Right forelimb (tissue), 1 donor: ENCODE results near the gene NAV2.

Experiments
- DNase-seq: peaks from one replicate; pipeline ENCODE4 v3.0.0-alpha.2; 2018

NAV2 gene

DNA sequence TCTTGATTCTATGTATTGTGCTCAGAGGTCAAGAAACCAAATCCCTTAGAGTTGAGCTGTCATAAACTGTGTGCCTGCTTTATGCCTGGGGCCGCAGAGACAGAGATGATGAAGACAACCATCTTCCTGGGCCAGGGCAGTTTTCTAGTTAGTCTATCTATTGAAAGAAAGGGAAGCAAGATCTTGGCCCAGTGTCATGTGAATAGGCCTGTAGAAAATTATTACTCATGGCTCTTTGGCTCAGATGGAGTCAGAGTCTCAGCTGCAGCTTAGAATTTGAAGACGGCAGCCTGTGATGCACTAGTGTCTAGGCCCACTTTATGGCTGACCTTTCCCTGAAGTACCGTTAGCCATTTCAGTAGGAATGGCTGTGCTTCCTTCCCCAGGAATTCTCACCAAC is 335.6 kb downstream of the NAV2 start:
- DNase-seq = no peak

DNA sequence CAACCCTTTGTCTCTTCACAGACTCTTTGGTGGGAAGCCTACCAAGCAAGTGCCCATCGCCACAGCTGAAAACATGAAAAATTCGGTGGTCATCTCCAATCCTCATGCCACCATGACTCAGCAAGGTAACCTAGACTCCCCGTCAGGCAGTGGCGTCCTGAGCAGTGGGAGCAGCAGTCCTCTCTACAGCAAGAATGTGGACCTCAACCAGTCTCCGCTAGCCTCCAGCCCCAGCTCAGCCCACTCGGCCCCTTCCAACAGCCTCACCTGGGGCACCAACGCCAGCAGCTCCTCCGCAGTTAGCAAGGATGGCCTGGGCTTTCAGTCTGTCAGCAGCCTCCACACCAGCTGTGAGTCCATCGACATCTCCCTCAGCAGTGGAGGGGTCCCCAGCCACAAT is 336.1 kb downstream of the NAV2 start:
- DNase-seq = no peak

DNA sequence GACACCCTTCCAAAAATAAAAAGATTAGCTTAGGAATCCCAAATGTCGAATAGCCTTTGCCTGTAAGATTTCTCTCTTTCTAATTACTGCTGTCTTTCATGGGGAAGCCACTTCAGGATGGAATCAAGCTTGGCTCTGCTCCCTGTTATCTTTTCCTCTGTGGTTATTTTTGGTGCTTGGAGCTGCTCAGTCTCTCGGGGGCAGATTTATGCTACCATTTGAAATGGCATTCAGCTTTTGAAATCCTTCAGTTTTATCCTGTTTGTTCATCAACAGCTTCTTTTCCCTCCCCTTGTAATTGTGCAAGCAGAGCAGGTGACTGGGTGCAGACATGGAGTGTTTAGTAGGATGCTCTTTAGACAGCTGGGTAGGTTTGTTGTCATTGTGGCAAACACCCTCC is 336.6 kb downstream of the NAV2 start:
- no peak for DNase-seq

DNA sequence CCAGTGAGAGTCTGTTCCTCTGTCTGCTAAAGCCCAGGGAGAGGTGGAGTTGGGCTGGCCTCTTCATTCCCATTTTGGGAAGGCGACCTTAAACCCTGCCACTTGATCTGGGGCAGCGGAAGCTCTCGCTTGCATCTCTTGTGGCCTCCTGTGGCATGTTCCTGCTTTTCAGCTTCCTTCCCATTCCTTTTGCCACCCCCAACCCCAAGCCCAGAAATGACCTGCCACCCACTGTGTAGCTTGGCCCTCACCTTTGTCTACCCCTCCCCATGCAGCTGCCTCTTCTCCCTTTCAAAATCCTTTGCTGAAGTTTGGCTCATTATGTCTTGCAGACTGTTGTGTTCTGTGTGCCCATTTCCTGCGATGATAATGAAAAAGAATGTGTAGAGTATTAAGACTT is 337.4 kb downstream of the NAV2 start:
- no peak for DNase-seq

DNA sequence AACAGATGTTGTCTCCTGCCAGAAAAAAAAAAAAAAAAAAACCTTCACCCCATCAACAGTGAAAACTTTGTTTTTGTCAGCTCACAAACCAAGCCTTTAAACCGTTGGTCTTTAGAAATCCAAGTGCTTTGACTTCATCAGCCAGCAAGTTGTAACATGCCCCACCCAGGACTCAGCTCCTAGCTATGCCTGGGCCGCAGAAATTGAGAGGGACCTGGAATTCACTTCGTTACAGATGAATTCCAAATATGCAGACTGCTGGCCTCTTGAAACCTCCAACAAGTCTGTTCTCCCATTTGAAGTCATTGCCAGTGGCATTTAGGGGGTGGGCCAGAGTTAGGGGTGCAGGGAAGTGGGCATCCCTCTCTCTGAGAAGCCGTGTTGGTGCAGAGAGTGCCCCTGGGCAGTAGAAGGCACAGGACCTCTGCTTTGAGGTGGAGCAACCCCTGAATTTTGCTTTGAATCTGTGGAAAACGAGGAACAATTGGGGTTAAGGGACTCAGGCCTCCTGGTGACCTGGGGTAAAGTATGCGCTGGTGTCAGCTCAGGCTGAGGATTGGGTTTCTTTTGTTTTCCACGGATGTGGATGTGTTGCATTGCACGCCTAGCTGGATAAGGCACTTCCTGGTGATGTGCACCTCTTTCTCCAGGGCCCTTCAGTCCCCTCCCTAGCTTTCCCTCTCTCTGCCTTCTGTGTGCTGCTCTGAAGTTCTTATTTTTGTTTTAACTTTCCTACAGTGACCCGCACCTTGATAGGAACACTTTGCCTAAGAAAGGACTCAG is 338.1 kb downstream of the NAV2 start:
- DNase-seq = no peak

DNA sequence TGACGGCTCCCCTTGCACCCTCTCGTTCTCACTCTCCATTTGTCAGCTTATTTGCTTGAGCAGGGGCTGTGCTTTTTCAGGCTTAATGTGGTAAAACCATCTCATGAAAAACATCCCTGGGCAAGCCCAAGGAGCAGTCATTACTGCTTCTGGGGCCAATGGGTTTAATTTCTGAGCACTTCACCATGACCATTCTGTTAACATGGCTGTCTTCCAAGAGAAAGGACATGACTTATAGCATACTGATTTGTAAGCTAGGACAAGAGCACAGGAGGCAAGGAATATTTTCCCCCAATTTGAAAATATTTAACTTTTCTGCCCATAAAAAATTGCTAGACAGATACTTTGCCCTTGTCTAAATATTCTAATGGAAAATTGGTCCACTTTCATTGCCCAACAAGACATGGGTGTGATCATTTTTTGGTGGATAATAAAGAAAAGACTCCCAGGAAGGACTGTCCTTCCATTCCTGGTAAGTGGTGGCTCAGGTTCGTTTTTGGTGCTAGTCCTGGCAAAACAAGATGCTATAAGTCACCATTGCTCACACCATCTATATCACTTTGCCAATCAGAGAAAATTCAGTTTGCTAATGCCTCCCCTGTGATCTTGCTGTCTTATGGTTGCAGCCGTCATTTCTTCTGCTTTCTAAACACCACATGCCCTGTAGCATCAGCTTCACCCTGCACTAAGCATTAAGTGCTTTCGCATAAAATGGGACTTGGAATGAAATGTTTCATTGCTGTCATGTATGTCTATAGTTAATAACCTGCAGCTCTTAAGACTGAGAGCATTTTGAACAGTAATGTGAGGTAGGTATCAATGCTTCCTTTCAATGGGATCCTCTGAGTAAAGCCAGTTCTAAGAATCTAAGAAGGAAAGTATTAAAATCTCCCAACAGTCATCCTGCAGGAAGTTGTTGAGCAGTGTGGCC is 339.1 kb downstream of the NAV2 start:
- no peak for DNase-seq

DNA sequence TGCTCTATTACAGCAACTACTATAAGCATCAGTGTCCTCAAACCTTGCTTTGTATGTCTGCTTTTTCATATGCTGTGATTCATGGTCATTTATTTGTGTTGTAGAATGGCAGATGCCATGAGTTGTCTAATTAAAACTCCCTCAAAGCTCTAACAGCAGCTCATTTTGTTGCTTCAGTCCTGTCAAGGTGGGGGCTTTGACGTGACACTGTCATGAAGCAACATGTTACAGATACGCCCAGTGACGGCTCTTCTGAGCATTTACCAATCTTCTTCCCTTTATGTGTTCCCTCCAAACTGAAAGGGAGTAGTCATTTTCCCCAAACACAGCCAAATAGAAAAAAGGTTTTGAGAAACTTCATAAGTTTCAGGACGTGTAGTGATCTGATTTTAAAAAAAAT is 340.9 kb downstream of the NAV2 start:
- no peak for DNase-seq

DNA sequence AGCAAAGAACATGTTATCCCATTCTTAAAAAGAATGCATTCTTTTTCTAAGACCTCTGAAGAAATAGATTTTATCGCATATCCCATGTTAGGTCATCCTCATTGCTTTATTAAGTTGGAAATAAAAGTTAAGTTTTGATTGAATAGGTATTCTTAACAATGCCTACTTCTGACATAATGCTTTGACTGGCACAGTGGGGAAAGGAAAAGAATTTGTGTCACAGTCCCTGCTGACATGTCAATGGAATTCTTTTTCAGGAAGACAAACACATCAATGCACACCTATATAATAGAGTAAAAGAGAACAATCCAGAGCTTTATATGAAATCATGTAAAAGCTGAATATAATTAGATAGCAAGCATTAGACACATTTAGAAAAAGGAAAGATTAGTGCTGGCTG is 341.9 kb downstream of the NAV2 start:
- no peak for DNase-seq

DNA sequence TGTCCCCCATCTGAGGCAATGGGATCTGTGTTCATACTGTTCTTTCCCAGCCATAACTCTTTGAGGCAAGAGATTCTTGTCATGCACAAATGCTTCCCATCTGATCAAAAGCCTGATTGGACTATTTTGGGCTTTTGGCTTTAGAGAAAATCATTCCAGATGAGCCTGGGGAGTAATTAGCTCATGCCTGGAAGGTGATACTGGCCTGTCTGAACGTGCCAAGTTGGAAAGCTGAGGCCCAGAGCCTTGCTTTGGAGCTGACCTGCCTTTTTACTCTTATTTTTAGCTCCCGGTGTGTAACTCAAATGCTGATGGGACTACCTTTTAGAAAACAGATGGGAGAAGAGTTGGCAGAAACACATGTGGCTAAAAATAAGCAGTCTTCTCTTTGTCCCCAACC is 342.7 kb downstream of the NAV2 start:
- DNase-seq = no peak

DNA sequence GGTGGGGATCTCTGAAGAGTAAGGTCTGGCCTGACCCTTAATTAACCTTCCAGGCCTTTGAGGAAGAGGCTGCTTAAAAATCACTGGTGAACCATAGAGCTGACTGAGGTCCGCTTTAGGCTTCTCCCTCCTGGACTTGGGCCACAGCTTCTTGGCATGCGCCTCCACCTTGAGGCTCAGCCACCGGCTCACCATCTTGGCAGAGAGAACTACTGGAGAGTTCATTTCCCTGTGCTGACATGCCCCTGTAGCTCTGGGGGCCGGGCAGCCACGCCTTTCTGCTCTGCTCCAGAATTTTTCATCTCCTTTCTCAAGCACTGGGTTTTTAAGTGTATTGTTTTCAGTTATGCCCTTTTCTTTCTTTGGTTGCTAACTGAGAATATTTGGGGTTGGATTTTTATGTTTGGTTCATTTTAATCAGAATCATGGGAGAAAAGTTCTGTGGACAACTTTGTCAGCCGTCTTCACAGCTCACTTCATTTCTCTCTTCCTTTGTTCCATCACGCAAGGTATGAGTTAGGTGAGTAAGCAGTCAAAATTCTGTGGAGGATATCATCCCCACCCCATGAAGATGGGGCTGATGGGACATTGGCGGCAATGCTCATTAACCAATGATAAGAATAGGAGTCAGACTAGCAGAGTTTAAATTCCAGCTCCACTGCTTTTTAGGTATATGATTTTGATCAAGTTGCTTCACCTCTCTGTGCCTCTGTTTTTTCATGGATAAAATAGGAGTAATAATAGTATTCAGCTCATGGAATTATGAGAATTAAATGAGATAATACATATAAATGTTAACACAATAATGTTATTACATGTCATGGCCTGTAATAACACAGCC is 343.7 kb downstream of the NAV2 start:
- no peak for DNase-seq

DNA sequence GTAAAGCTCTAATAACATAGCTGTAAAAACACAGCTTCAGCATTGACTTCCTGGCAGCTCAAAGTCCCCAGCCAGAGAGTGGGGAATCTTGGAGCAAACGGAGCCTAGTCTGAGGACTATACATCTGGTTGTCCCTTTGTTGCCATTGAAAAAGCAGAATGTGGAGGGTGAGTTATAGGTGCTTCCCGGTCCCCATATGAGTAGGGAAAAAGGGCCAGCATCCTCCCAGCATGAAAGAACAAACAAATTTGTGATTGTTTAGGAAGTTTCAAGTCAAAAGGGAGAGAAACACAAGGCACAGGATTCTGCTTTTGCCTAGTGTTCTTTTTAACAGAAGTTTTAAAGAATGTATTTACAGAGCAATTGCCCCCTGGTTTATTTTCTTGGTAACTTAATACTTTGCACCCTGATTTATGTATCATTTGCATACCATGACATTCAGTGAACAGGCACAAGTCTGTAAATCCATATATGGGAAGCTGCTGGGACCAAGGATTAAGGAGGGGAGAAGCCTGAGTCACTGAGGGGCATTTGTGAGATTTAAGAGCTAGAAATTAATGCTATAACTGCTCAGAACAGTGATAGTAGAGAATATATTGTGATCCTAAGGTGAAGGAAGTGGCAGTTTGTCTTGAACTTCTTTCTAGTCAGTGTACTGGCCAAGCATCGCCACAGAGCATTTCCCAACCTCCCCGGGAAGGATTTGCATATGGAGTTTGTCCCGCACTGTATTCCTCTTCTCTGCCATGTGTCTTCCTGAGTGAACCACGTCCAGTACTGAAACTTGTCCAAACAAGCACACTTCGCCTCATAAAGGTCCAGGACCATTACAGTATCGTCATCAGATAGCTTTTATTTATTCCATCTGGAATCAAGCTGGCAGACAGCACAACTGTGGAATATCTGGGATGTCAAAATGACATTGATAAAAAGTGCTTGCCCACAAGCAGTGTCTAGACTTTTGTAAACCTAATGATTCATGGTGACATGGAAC is 344.6 kb downstream of the NAV2 start:
- no peak for DNase-seq

DNA sequence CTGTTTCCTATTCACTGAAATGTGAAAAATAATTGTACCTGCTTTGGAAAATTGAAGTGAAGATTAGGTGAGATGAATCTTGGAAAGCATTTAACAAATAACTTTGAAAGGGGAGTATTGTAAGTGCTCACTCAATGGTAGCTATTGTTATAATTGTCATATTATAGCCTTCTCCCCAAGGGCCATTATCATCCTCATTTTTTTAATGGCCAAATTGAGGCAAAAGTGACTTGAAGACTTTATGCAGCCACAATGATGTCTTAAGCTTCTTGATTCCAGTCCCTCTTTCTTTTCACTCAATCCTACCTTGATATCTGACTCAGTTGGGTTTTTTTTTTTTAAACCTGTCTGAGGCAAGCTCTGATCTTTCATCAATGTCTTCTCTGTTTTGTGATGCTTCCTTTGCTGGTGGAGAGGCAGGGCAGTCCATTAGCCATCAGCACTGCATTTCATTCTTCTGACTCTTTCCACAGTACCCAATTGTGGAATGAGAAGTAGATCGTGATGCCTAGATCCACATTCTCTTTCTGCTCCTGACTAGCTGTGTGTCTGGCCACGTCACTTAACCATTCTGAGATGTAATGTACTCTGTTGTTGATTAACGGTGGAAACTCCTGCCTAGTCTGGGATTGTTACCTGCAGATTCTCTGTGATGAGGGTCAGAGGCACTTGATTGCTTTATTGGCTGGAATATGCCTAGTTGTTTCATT is 346.3 kb downstream of the NAV2 start:
- DNase-seq = no peak

DNA sequence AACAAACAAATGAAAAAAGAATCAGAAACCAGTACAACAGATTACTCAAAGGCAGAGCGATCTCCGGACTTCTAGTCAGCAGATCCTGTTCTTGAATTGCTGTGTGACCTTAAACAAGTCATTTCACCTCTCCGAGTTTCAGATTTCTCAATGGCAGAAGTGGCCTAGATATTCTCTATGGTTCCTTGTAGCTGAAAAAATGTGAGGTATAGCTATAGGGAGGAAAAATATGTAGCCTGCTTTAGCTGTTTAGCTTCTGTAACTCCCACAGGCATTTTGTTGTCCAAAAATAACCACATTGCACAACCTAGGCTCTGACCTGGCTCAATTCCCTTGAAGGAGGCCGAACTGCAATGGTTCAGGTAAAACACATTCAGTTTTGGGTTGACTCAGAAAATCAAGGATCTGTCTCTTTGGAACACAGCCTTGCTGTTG is 347.0 kb downstream of the NAV2 start:
- no peak for DNase-seq

DNA sequence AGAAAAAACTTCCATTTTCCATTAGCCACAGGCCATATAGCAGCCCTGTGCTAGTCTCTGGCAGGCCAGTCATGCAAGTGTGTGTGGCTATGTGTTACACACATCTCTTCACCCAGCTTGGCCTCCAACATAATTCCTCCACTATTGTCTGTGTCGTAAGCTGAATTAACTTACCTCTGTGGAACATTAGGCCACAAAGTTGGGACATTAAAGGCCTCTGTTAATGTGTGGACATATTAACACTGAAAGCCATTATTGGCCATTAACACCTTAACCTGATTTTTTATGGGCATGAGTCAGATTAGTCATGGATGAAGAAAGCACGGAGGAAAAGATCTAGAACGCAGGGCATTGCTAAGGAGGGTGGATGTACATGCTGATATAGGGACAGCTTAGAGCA is 347.5 kb downstream of the NAV2 start:
- DNase-seq = no peak

DNA sequence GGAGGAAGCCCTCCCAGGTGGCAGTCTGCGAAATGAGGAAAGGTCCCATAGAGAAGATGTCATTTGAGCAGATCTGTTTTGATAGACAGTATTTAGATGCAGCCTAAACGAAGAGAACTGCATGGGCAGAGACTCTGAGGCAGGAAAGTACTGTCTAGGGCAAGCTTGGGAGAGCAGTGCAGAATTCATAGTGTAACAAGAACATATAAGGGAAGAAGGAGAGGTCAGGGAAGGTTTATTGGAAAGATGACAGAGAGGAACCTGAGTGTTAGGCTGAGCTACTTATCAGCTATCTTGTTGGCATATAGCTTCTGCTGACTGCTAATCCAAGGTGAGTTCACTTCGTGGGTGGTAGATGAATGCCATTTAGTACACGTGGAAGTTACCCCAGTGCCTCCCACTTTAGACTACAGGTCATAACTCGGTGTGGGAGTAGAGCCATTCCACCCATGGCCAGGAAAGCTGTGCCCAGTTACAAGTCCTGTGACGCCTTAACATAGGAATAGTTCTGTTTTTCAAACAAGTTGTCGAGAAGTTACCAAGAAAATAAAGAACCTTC is 348.1 kb downstream of the NAV2 start:
- no peak for DNase-seq

DNA sequence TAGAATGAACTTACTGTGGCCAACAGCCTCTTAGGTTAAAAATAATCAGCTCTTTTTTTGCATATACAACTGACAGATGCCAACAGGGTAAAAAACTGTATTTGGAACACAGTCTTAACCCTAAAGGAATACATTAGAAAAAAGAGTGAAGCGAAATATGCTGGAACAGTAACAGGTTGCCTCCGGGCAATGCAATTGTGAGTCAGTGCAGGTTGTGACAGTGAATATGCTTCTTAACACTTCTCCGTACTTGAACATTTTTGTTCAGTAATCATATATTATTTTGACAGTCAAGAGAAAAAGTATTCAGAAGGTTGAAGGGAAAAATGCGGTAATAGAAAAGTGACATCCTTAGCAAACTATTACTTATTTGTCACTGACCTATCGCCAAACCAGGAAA is 349.1 kb downstream of the NAV2 start:
- no peak for DNase-seq

DNA sequence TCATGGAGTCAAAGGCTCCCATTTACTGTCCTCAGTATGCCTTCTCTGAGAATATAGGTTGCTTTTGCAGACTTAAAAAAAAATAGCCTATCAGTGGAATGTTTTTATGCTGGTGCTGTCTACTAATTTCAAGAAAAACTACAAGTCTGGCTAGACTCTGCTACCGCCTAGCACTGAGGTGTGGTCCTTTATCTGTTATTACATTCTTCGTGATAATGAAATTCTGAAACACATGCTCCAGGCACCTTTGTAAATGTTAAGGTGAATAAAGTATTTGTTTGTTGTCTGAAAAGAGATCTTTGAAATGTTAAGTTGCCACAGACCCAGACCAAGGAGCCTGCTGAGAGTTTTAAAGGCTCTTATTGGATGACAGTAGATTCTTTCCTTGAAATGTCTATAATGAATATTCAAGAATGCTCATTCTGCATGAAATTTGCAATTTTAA is 352.3 kb downstream of the NAV2 start:
- DNase-seq = no peak

DNA sequence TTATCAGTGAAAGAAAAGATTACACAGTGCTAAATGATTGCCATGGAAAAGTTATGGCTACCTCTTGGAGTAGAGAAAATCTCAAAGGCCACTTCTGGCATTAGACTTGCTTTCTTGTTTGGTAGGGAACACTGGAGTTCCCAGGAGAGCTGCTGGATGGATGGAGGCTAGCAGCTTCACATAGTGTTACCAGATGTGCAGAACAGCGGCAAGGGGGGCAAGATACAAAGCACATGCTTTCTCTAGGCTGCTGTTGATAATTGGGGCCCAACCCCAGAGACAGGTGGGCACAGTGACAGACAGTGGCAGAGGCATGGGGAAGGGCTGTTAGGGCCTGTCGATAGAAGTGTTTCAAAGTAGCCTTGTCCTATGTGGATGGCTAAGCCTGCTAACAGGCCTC is 352.8 kb downstream of the NAV2 start:
- no peak for DNase-seq

DNA sequence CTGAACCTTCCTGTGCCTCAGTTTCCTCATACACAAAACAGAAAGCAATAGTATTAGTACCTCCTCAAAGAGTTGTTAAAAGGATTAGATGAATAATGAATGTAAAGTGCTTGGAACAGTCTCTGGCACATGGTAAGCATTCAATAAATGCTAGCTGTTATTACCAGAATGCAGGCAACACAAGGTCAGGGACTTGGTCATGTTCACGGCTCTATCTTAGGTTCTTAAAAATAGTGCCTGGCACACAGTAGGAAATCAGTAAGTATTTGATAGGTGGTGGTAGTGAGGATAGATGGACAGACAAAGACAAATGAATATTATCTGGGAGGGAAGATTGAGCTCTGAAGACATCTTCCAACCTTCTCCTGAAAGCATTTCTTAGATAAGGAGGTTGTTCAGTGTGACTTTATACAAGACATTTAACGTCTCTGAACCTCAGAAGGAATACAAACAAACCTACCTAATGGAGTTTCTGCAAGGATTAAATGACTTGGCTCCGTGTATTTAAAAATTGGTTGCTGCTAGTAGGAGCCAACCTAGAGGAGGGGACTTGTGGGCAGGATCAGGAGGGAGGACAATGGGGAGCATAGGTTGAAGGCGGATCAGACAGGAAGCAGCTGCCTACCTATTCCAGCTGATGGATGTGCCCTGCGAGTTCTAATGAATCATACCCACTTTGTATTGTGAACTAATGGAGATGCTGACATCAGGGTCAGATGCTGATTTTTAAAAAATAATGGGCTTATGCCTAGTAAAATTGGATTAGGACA is 353.6 kb downstream of the NAV2 start:
- no peak for DNase-seq

DNA sequence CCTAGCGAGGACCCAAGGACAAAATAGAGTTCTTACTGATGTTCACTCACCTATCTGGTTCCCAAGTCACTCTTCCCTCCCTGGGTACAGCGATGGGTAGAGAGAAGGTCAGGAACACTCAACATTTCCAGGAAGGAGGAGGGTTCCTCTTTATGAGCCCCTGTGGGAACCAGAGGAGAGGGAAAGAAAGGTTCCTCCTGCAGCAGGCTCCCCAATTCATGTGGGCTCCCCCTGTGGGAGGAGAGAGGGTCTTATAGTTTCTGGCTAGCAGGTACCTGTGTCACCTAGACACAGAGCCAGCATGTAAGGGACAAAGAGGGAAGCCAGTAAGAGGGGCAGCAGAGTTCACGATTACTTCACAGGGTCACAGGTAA is 354.1 kb downstream of the NAV2 start:
- DNase-seq = no peak
